ENCODE data around the gene RAD51AP2.

DNA sequence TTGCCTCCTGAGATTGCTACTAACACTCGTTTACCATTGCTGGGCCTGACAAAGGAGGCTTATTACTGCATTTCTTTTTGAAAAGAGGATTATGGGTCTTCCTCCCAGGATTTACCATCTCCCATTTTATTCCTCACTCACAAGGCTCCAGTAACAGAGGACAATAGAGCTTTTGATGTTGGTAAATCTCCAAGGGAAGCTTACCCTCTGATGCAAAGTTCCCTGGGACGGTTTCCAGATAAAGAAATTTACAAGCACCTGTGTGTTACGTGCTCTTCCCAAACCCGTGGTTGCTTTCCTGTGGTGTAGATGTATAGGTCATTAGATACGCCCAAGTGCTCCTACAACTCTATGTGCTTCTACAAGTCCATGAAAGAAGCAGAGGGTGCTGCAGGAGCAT, 39.4 kb upstream of the RAD51AP2 start:
- TF ChIP-seq ZNF274 (IDR thresholded peaks at IDR 0.05; ENCODE audit: low read depth, low read length) (no peak), YY1 (IDR thresholded peaks at IDR 0.05; ENCODE audit: insufficient read depth, insufficient read length) (no peak)
